ENCODE results near the gene PHLPP1.
A peak's percentile ranks its signal among the peaks of the same experiment; 100 is the strongest.

Gene PHLPP1

DNA sequence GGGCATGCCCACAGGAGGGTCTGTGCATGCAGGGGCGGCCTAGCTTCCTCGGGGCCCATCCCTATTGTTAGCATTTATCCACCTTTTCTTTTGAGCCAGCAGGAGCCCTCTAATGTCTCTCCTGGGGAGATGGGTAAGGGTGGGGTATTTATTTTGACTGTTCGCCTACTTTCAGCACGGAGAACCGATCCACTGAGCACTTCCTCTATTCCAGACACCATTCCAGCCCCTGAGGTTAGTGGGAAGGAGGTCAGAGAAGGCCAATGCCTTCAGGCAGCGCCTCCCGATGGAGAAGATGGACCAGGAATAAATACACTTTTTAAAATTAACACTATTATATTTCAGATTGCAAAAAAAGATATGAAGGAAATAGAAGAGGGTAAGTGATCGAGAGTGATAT is 276.0 kb downstream of the PHLPP1 start:
- H3K36me3 ChIP-seq (ENCODE audit: insufficient read depth, low read length), result no peaks in the 10 kb centered on the region
- H3F3A ChIP-seq (ENCODE audit: low read depth), result no peaks in the 10 kb centered on the region
- no peak overlapping the region for H3K4me3 ChIP-seq (ENCODE audit: low read length, poor library complexity, severe bottlenecking)
- no peaks in the 10 kb centered on the region for H3K79me2 ChIP-seq (ENCODE audit: insufficient read depth, low read length)
- no peaks in the 10 kb centered on the region for H3K4me1 ChIP-seq (ENCODE audit: insufficient read depth, low read length, poor library complexity, severe bottlenecking)
- H4K20me1 ChIP-seq (ENCODE audit: insufficient read depth, low read length, poor library complexity, severe bottlenecking), result no peaks in the 10 kb centered on the region
- no peak overlapping the region for H3K9ac ChIP-seq (ENCODE audit: low read depth, low read length, poor library complexity, severe bottlenecking)
- no peak overlapping the region for H3K4me2 ChIP-seq (ENCODE audit: low read depth, low read length, poor library complexity, severe bottlenecking)
- H3K9me3 ChIP-seq (ENCODE audit: insufficient read depth, low read depth, low read length), result no peaks in the 10 kb centered on the region
- no peaks in the 10 kb centered on the region for H3K9me2 ChIP-seq (replicated peaks; ENCODE audit: low read depth, low read length)
- TF ChIP-seq, protein P1, sequence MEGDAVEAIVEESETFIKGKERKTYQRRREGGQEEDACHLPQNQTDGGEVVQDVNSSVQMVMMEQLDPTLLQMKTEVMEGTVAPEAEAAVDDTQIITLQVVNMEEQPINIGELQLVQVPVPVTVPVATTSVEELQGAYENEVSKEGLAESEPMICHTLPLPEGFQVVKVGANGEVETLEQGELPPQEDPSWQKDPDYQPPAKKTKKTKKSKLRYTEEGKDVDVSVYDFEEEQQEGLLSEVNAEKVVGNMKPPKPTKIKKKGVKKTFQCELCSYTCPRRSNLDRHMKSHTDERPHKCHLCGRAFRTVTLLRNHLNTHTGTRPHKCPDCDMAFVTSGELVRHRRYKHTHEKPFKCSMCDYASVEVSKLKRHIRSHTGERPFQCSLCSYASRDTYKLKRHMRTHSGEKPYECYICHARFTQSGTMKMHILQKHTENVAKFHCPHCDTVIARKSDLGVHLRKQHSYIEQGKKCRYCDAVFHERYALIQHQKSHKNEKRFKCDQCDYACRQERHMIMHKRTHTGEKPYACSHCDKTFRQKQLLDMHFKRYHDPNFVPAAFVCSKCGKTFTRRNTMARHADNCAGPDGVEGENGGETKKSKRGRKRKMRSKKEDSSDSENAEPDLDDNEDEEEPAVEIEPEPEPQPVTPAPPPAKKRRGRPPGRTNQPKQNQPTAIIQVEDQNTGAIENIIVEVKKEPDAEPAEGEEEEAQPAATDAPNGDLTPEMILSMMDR (conservative IDR thresholded peaks at IDR 0.05; ENCODE audit: low read length), result no peak
- TF ChIP-seq EZH2phosphoT487 (IDR thresholded peaks at IDR 0.05; ENCODE audit: borderline replicate concordance), result no peak
- no peak overlapping the region for H2AFZ ChIP-seq (ENCODE audit: low read length)
- no peaks in the 10 kb centered on the region for H3K27me3 ChIP-seq (ENCODE audit: insufficient read depth, low read length, poor library complexity, severe bottlenecking)

DNA sequence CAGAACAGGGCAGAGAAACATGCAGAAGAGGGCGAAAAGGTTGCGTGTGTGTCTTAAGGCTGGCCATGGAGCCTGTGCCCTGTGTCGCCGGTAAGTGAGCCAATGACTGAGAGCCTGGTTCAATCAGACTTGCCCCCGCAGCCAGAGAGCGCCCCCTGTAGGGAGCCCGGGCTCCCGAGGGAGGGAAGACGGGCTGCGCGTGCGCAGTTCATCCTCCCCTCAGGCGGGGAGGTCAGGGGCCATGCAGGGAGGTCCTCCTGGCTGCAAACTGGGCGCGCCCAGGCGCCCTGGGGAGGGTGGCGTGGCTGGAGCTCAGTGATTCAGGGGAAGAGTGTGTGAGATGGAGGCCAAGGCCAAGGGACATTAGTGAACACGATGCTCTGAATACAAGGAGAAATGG is 276.6 kb downstream of the PHLPP1 start:
- Histone ChIP-seq H3K4me3 (ENCODE audit: low read length, poor library complexity, severe bottlenecking) (no peak overlapping the region), H3K4me2 (ENCODE audit: low read depth, low read length, poor library complexity, severe bottlenecking) (no peak overlapping the region), H3K27me3 (ENCODE audit: insufficient read depth, low read length, poor library complexity, severe bottlenecking) (no peaks in the 10 kb centered on the region), H3K4me1 (ENCODE audit: insufficient read depth, low read length, poor library complexity, severe bottlenecking) (no peaks in the 10 kb centered on the region), H3K79me2 (ENCODE audit: insufficient read depth, low read length) (no peaks in the 10 kb centered on the region), H2AFZ (ENCODE audit: low read length) (no peak overlapping the region), H4K20me1 (ENCODE audit: insufficient read depth, low read length, poor library complexity, severe bottlenecking) (no peaks in the 10 kb centered on the region), H3K36me3 (ENCODE audit: insufficient read depth, low read length) (no peaks in the 10 kb centered on the region), H3K9ac (ENCODE audit: low read depth, low read length, poor library complexity, severe bottlenecking) (no peak overlapping the region), H3F3A (ENCODE audit: low read depth) (no peaks in the 10 kb centered on the region), H3K9me2 (replicated peaks; ENCODE audit: low read depth, low read length) (no peaks in the 10 kb centered on the region), H3K9me3 (ENCODE audit: insufficient read depth, low read depth, low read length) (no peaks in the 10 kb centered on the region)
- TF ChIP-seq EZH2phosphoT487 (IDR thresholded peaks at IDR 0.05; ENCODE audit: borderline replicate concordance), result no peak
- TF ChIP-seq, protein P1 (conservative IDR thresholded peaks at IDR 0.05; ENCODE audit: low read length), result peak; percentile 34; the same call in 1 of the 2 replicates

DNA sequence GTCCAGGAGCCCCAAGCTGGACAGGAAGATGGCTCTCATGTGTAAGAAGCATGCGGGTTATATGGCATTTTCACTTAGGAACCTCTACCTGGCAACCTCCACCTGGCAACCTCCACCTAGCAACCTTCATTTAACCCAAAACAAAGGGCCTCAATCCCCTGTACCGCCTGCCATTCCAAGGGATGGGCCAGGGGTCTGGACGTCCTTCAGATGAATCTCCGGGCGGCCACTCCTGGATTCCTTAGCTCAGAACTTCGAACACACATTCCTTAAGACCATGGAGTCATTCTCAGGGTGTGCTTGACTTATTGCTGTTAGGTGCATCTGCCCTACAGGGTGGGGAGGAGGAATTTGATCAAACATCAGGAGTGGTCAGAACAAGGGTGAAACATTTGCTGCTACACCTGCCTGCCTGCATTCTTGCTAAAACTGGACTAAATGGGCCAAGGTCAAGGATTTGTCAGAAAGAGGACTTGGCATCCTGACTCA is 277.6 kb downstream of the PHLPP1 start:
- no peak overlapping the region for H2AFZ ChIP-seq (ENCODE audit: low read length)
- H3K4me2 ChIP-seq (ENCODE audit: low read depth, low read length, poor library complexity, severe bottlenecking), result no peak overlapping the region
- H3K27me3 ChIP-seq (ENCODE audit: insufficient read depth, low read length, poor library complexity, severe bottlenecking), result no peaks in the 10 kb centered on the region
- no peak overlapping the region for H3K9ac ChIP-seq (ENCODE audit: low read depth, low read length, poor library complexity, severe bottlenecking)
- no peak for TF ChIP-seq EZH2phosphoT487 (IDR thresholded peaks at IDR 0.05; ENCODE audit: borderline replicate concordance)
- TF ChIP-seq, protein P1 (conservative IDR thresholded peaks at IDR 0.05; ENCODE audit: low read length), result no peak
- no peaks in the 10 kb centered on the region for H3K4me1 ChIP-seq (ENCODE audit: insufficient read depth, low read length, poor library complexity, severe bottlenecking)
- no peak overlapping the region for H3K4me3 ChIP-seq (ENCODE audit: low read length, poor library complexity, severe bottlenecking)
- no peaks in the 10 kb centered on the region for H3K9me2 ChIP-seq (replicated peaks; ENCODE audit: low read depth, low read length)
- no peaks in the 10 kb centered on the region for H3K9me3 ChIP-seq (ENCODE audit: insufficient read depth, low read depth, low read length)
- H3F3A ChIP-seq (ENCODE audit: low read depth), result no peaks in the 10 kb centered on the region
- H4K20me1 ChIP-seq (ENCODE audit: insufficient read depth, low read length, poor library complexity, severe bottlenecking), result no peaks in the 10 kb centered on the region
- no peaks in the 10 kb centered on the region for H3K79me2 ChIP-seq (ENCODE audit: insufficient read depth, low read length)
- H3K36me3 ChIP-seq (ENCODE audit: insufficient read depth, low read length), result no peaks in the 10 kb centered on the region
